NCI-H446 treated with DMSO at 0.1 percent for 48 hours (cell line): ENCODE results near the gene UPF2.

Experiments
- DNase-seq: peaks from one replicate; lab custom pipeline; 2025; lab: John Stamatoyannopoulos, UW

Gene UPF2

DNA sequence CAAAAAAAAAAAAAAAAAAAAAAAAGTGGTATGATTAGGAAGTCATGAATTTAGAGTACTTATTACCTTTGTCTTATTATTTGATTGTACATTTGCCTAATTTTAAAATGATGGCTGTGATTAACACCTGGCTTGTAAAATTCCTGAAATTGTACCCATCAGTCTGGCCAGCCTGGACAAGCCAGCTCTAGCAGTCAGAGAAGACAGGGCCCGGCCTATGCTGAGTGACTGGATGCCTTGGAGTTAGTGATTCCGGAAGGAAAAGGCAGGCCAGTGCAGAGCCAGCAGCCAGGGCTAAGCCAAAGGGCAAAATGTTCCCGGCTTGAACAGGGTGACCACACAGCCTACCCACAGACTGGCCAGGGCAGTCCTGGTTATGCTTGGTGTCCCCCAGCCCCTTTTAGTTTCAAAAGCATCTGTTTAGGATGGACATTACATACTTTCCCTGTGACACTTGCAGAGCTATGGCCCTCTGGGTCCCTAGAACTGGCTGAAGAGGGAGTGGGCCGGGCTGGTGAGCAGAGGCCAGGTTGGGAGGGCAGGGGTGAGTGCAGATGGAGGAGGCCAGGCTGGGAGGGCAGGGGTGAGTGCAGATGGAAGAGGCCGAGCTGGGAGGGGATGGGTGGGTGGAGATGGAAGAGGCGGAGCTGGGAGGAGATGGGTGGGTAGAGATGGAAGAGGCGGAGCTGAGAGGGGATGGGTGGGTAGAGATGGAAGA, 157.7 kb downstream of the UPF2 start:
- DNase-seq = no peak

DNA sequence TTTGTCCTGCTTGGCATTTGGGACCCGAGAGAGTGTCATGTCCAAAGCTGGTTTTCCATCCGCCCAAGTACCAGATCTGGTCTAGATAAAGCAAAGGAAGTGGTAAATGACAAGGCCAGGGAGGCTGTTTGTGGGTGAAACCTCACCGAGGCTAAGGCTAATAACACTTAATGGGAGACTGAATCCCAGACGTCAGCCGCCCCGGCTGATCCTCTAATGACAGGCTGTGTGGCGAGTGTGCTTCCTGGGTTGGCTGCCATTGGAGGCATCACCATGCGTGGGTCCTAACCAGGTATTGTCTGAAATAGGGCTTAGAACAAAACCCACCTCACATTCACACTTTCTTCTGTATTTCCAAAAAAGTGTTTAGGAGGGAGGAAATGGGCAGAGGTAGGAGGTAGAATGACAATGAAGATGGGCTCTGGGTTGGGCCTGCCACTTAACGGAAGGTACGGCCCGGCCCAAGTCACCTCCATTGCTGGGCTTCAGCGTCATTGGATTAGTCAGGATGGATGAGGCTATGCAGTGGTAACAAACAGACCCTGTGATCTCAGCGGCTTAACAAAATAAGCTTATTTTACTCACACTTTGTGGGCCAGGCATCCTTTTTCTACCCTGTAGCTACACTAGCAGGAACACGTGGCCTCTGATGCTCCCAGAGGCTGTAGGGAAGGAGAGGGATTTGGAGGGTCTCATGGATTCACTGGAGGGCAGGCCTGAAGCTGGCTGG, 159.8 kb downstream of the UPF2 start:
- DNase-seq = no peak

DNA sequence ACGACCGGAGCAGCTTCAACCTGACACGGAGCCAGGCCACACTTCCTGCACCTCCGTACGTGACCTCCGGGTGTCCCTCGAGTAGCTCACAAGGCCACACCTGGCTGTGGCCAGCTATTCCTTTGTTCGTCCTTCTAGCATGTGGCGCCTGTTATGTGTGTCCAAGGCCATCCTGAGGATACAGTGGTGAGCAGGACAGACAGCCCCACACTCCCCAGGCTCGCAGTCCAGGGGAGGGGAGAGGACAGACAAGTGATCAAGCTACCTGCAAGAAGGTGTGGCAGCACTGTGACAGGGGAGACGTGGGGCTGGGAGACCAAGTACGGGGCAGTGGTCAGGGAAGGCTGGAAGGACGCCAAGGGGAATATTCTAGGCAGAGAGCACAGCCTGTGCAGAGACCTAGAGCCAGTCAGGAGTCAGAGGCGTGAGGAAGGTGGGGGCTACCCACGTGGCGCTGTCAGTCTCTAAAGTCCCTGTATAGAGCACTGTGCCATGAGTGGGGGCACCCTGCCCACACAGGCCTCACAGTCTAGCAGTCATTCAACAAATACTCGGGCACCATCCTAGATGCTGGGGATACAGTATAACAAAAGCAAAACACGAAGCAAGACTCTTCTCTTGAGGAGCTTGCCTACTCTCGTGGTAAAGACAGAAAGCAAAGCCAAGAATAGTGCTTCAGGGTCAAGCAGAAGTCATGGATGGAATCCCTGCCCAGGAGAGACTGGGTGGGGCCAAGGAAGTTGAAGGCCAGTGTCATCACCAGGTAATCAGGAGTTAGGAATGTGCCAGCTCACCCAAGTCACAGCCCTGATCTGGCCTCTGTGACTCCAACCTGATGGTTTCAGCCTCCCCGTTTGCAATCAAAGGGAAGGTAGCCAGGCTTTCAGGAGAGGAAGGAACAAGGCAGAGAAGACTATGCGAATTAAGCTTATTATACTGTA, 160.9 kb downstream of the UPF2 start:
- no peak for DNase-seq

DNA sequence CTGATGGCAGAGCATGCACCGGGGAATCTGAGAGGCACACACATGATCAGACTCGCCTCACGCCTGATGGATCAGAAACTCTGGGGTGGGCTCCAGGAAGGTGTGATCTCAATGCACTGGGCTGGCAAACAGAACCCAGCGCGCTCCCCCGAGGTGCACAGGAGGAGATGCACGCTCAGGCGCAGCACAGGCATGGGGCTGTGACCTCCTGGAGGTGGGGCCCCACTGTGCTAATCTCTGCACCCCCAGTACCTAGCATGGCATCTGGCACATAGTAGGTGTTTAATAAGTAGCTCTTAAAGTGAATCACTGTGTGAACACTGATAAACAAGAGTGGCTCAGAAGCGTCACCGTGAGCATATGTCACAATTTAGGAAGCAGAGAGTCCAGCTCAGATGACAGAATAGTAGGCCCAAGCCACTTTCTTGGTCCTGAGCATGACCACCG, 161.6 kb downstream of the UPF2 start:
- DNase-seq = no peak

DNA sequence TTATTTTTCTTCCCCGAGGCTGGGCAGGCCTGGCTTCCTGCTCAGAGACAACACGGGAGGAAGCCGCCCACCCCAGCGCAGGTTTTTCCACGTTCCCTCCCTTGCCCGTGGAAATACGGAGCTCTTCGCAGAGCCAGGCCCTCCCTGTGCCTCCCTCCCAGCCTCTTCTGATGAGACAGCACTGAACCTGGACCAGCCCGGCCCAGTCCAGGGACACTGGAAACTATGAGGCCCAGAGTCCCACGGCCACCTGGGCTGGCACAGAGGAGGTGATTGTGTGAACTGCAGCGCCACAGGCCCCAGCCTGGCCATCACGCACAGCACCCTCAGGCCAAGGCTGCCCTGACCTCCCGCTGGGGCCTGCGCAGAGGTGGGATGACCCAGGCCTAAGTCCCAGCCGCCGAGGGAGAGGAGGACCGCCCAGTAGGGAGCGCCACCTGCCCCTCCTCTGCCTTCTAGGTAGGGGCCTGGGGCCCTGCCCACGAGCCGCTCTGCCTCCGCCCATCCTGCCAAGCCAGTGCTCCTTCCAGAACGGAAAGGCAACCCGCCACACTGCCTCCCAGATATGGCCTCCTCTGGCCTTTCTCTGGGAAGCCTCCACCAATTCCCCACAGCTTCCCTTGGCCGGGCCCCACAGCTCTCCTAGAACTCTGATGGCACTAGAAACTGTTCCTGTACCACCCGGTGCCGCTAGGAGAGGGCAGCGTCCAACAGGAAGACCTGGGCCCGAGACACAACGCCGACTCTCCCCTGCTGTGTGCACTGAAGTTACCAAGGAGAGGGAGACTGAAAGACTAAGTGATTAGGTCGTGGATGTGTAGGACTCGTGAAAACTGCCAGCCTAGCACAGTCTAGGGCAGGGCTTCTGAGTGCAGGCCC, 162.2 kb downstream of the UPF2 start:
- no peak for DNase-seq

GRCh38 chr10:11879387-11880094, 163.1 kb downstream of the UPF2 start:
- DNase-seq = no peak

- no peak for DNase-seq
These were observed 163.8 kb downstream of the UPF2 start for GRCh38 chr10:11878776-11879175.

- no peak for DNase-seq
These were observed 165.1 kb downstream of the UPF2 start for GRCh38 chr10:11877591-11877905.

DNA sequence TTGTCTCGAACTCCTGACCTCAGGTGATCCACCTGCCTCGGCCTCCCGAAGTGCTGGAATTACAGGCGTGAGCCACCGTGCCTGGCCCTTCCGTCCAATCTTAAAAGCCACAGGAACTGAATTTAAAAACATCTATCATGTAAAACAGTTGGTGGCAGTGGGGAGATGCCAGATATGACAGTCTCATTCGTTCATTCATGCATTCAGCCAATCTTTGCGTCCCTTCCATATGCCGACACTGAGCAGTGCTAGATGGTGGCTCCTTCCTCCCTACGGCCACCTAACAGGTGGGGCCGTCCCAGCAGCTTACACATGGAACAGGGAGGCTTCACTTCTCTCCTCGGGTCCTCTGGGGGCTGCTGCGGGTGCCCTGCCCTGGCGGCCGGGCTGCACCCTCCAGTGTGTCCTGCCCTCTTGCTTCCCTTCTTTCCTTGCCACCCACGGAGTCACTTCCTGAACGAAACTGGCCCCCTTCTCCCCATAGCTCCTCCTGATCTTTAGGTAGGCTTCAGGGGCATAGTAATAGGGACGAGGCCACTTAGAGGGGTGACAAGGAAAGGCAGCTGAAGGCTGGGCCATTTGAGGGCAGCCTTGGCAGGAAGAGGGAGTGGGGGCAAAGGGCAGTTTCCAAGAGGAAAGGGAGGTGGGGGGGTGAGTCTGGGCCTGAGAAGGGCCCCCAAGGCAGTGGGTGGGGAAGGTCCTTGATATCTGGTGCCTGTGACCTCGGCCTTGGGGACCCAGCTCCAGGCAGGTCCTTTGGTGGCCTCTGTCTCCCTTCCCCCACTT, 165.6 kb downstream of the UPF2 start:
- no peak for DNase-seq

DNA sequence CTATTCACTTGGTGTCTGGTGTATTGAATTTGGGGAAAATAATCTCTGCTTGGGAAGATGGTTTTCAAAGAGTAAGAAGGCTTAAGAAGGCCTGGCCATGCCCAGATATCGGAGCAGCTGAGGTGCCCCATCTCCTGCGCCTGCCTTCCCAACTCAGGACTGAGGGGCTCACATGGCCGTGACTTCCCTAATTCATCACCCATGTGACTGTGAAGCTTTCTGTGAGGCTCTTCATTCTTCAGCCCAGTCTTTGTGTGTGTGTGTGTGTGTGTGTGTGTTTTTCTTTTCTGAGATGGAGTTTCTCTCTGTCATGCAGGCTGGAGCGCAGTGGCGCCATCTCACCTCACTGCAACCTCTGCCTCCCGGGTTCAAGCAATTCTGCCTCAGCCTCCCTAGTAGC, 166.3 kb downstream of the UPF2 start:
- DNase-seq = no peak

GRCh38 chr10:11875494-11876281, 166.9 kb downstream of the UPF2 start:
- no peak for DNase-seq

DNA sequence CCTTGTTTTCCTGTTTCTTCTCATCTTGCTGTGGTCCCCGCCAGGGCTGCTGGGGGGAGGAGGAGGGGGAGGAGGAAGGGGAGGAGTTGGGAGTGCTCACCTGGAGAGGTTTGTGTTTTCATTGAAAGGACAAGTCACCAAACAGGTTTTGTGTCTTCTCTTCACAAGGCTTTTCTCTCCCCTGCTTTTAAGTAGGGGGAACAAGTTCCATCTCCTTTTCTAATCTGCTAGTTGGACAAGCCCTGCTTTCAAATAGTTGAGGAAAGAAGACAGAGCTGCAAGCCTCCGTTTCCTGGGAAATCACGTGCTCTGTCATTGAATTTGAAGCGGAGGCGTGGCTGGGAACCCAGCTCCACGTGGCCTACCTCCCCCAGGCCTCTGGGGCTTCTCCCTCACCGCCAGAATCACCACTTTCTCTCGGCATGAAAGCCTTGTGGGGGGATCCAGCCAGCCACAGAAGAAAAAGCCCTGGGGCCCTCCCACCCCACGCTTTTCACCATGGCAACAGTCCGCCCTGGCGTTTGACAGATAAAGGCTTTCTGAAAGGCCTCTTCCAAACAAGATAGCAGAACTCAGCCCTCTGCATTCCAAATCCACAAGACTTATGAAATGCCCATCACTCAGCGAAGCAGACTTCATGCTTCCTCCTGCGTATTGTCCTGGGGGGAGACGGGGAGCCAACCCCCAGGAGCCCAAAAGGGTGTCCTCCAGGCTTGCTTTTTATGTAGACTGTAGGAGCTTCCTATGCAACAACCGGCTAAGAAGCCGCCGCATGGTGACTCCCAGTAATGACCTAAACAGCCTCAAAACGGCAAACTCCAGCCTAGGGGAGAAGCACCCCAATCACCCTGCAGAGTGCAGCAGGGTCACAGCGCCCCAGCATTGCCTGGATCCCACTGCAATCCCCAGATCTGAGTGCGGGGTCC, 167.8 kb downstream of the UPF2 start:
- no peak for DNase-seq

DNA sequence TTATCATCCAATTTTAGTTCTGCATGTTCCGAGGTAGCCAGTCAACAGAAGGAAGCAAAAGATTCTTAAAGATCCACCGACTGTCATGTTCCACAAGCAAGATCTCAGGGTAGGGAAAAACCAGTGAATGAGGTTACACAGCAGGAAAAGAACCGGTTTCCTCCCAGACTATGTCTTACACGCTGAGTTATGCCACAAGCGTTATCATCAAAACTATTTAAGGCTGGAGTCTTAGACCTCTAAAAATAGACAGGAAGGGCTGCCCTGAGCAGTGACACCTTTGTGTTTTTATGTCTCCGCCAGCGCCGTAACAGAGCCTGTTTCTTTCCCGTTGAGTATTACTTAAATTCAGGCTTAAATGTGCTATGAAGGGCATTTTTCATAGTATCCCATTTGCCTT, 171.1 kb downstream of the UPF2 start:
- DNase-seq = no peak

GRCh38 chr10:11870900-11871400, 171.7 kb downstream of the UPF2 start:
- DNase-seq = no peak

- no peak for DNase-seq
These were observed 172.2 kb downstream of the UPF2 start for GRCh38 chr10:11870461-11870780.
